ENCODE results near the gene MLLT10. TPM values are rescaled to one million over a fixed set of nuclear protein-coding genes. Genes with fewer than 3 reads are reported as not detected.

Gene MLLT10
- total and polyA plus RNA-seq, 10 of the 15 experiments (the other 5 are each of a cell fraction or from before 2014, with no cell fraction given): 8.7 to 61.1 (median 28.5) TPM

DNA sequence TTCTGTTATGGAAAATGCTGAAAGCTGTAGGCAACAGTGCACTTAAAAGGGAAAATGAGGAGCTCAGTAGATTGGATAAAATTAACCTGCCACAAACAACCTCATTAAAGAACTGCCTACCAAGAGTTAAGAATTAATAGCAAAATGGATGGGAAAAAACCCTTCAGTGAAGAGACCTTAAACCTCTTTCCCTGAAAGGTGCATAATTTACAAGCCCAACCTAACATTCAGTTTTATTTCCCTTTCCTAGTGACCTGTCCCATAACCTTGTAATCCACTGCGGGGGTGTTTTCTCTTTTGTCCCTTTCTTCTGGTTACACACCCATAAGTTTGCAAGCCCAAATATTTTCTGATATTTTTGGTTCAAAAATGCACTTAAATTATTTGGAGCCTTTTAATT, 30.5 kb upstream of the MLLT10 start:
- intact Hi-C loops (cut with micrococcal nuclease; ENCODE audit: unreplicated experiment): no loop called here

DNA sequence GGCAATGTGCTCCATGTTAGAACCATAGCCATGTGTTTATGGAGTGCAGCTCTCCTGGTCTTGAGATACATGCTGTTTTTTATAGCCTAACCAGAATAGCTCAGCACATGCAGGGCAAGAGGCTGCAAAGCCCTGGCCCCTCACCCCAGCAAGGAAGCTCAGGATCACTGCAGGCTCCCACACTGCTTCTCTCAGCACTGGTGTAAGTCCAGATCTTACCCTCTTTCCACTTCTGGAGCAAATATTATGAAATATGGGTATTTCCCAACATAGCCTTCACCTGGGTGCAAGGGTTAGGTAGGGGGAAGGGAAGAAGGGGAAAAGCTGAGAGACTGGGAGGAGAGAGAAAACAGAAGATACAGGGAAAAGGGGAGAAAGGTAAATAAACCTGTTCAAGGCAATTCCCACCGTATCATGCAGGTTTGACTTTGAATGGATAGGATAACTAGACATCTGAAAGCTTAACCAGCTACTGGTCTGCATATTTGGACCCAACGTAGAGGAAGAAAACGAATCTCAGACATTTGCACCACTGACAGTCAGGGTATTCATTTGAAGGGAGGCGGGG, 28.2 kb upstream of the MLLT10 start:
- no peak for FAIRE-seq

More for the DNA sequence above, 30.5 kb upstream of the MLLT10 start:
- ChIA-PET CTCF (no interaction called here), RAD21 (ENCODE audit: unreplicated experiment) (no interaction called here), POLR2A (no interaction called here), SMC1A (ENCODE audit: uncharacterized antibody, unreplicated experiment) (no interaction called here)
- no peak overlapping the region for H2AFZ ChIP-seq (ENCODE audit: control insufficient read depth, low read depth, low read length)
- no peaks in the 10 kb centered on the region for H3K79me2 ChIP-seq (ENCODE audit: control insufficient read depth, insufficient read depth, low read length)
- WGBS (ENCODE audit: insufficient coverage, insufficient replicate concordance, low lambda C conversion rate, missing lambda C conversion rate): 82% methylated on average over 1 of the region's 1 CpG
- H3K4me1 ChIP-seq (ENCODE audit: control insufficient read depth, insufficient read depth, low read length): peaks cover 6% of the 10 kb centered on the region; the same call in 1 of the 2 replicates
- DNase-seq (ENCODE audit: low read depth, low spot score): no peak
- TF ChIP-seq MEF2A (IDR thresholded peaks at IDR 0.05; ENCODE audit: insufficient read depth, low read depth, low read length) (no peak), SP1 (IDR thresholded peaks at IDR 0.05; ENCODE audit: low read depth, low read length) (no peak)
- H3K9ac ChIP-seq (ENCODE audit: control insufficient read depth, insufficient read depth, low read length): no peak overlapping the region
- H3K27ac ChIP-seq (ENCODE audit: control insufficient read depth, insufficient read depth): no peak overlapping the region
- in situ Hi-C loops (cut with MboI): no loop called here
- no peak overlapping the region for H3K4me3 ChIP-seq
- no peak overlapping the region for H3K4me2 ChIP-seq (ENCODE audit: control insufficient read depth, insufficient read depth)
- no peaks in the 10 kb centered on the region for H3K9me3 ChIP-seq (replicated peaks; ENCODE audit: control insufficient read depth, insufficient read depth, low read length)
- no peak for FAIRE-seq
- no TSS peak for BruUV-seq (replicated peaks)
- no peak for ATAC-seq
- H3K27me3 ChIP-seq (replicated peaks in 1 of 2; ENCODE audit: control insufficient read depth in 2 of 2, insufficient read depth in 2 of 2, low read length in 1 of 2): peaks cover 5 to 14% of the 10 kb centered on the region in 2 experiments
- no peaks in the 10 kb centered on the region for H3K36me3 ChIP-seq (ENCODE audit: control insufficient read depth in 2 of 2, insufficient read depth in 2 of 2, low read length in 1 of 2)
- no peaks in the 10 kb centered on the region for H4K20me1 ChIP-seq (ENCODE audit: control insufficient read depth, insufficient read depth)

More for the DNA sequence above, 28.2 kb upstream of the MLLT10 start:
- Histone ChIP-seq H3K27ac (ENCODE audit: control insufficient read depth, insufficient read depth) (no peak overlapping the region), H2AFZ (ENCODE audit: control insufficient read depth, low read depth, low read length) (no peak overlapping the region), H3K4me1 (ENCODE audit: control insufficient read depth, insufficient read depth, low read length) (no peaks in the 10 kb centered on the region), H3K9me3 (replicated peaks; ENCODE audit: control insufficient read depth, insufficient read depth, low read length) (no peaks in the 10 kb centered on the region), H3K4me2 (ENCODE audit: control insufficient read depth, insufficient read depth) (no peak overlapping the region), H4K20me1 (ENCODE audit: control insufficient read depth, insufficient read depth) (no peaks in the 10 kb centered on the region), H3K4me3 (no peak overlapping the region), H3K9ac (ENCODE audit: control insufficient read depth, insufficient read depth, low read length) (no peak overlapping the region), H3K36me3 (ENCODE audit: control insufficient read depth in 2 of 2, insufficient read depth in 2 of 2, low read length in 1 of 2) (no peaks in the 10 kb centered on the region), H3K79me2 (ENCODE audit: control insufficient read depth, insufficient read depth, low read length) (no peaks in the 10 kb centered on the region), H3K27me3 (replicated peaks in 1 of 2; ENCODE audit: control insufficient read depth in 2 of 2, insufficient read depth in 2 of 2, low read length in 1 of 2) (peaks cover 0 to 9% of the 10 kb centered on the region in 2 experiments)
- SMC1A ChIA-PET (ENCODE audit: uncharacterized antibody, unreplicated experiment): no interaction called here
- no peak for TF ChIP-seq CEBPB (IDR thresholded peaks at IDR 0.05; ENCODE audit: borderline replicate concordance in 1 of 2, low read depth in 2 of 2, low read length in 2 of 2)
- in situ Hi-C loops (cut with MboI) (no loop called here), intact Hi-C loops (cut with micrococcal nuclease; ENCODE audit: unreplicated experiment) (no loop called here)
- CTCF ChIA-PET: interaction anchor here (0.8 to 1.5 kb wide), 4 partner anchors 15 to 227 kb away, joined by 3 to 4 read pairs (median 3); no protein-coding TSS in a partner anchor
- BruUV-seq (replicated peaks): no TSS peak
- WGBS (ENCODE audit: insufficient coverage, insufficient replicate concordance, low lambda C conversion rate, missing lambda C conversion rate): 39% methylated on average over 4 of the region's 4 CpGs
- ATAC-seq (no peak), DNase-seq (ENCODE audit: low read depth, low spot score) (no peak)
- POLR2A ChIA-PET: no interaction called here
- RAD21 ChIA-PET (ENCODE audit: unreplicated experiment): no interaction called here

All from GM12878 (cell line).